K562 (cell line): ENCODE measurements around the gene ANKS1B. TPM values are rescaled to one million over a fixed set of nuclear protein-coding genes. Genes with fewer than 3 reads are reported as not detected.

Source experiments
- ATAC-seq: fragments of 200-7000 bp; cut with Tn5 transposase; 3 replicates; pipeline ENCODE4 v1.9.1; 2020; ENCODE audit warnings: moderate library complexity
- BruUV-seq: library from RNA; stranded (reverse); fragments of 400-500 nt; replicated peaks from 2 replicates; lab custom pipeline; 2021; lab: Mats Ljungman, UMichigan
- CTCF ChIA-PET: fragments of 300-600 bp; formaldehyde crosslinking; extraction: SDS; loops from one replicate; lab custom pipeline; 2021; ENCODE audit warnings: low intra/inter-chr PET ratio; lab: Yijun Ruan, JAX
- POLR2A ChIA-PET: fragments of 300-600, 350-650 bp; sonication (Branson Sonifier 250); formaldehyde crosslinking; extraction: SDS; loops from one replicate; lab custom pipeline; 2021; ENCODE audit warnings: antibody characterized with exemption, inconsistent platforms; lab: Yijun Ruan, JAX
- DNase-seq, 4 experiments: peaks; one replicate each; pipeline versions ENCODE4 v3.0.0 to v3.0.0-alpha.2; 2011 to 2018; ENCODE audit warnings: low spot score in 3 of 4, mixed read lengths in 3 of 4; ENCODE audit errors: extremely low read depth in 1 of 4
- FAIRE-seq: peaks from 2 replicates; lab custom pipeline; 2011; peaks lifted over from hg19 to GRCh38; lab: Jason Lieb, UNC
- H2AFZ ChIP-seq: 2 replicates; pipeline ENCODE4 v1.6.0; 2011; ENCODE audit warnings: low read depth, low read length, control low read depth, inconsistent platforms
- H3K27ac ChIP-seq: fragments of 200-600 bp; 3 replicates; pipeline ENCODE4 v1.8.0; 2011; ENCODE audit warnings: low read depth, mild to moderate bottlenecking, control low read depth, inconsistent platforms, low read length, moderate library complexity, mixed read lengths; ENCODE audit errors: extremely low read depth
- H3K27me3 ChIP-seq, 2 experiments: fragments of 300-600 bp in 1 of 2; 2 replicates in 1 of 2; 3 replicates in 1 of 2; pipeline versions ENCODE4 v1.6.0 to v1.8.0; 2011; ENCODE audit warnings: inconsistent platforms in 2 of 2, low read length in 2 of 2, mild to moderate bottlenecking in 1 of 2, mixed read lengths in 1 of 2, moderate library complexity in 1 of 2; ENCODE audit not compliant: control insufficient read depth in 2 of 2, insufficient read depth in 2 of 2
- H3K36me3 ChIP-seq: fragments of 300-600 bp; 3 replicates; pipeline ENCODE4 v1.8.0; 2011; ENCODE audit warnings: mild to moderate bottlenecking, low read length, inconsistent platforms; ENCODE audit not compliant: control insufficient read depth, insufficient read depth
- H3K4me1 ChIP-seq, 2 experiments: fragments of 200-600 bp in 1 of 2; replicated peaks in 1 of 2; 2 replicates in 1 of 2; 3 replicates in 1 of 2; pipeline versions ENCODE4 v1.5.1 to v1.8.0; 2011; ENCODE audit warnings: inconsistent platforms in 2 of 2, low read length in 2 of 2, mild to moderate bottlenecking in 1 of 2, mixed read lengths in 1 of 2, moderate library complexity in 1 of 2; ENCODE audit not compliant: control insufficient read depth in 2 of 2, insufficient read depth in 2 of 2
- H3K4me2 ChIP-seq: 2 replicates; pipeline ENCODE4 v1.6.1; 2011; ENCODE audit warnings: low read length, control low read depth, inconsistent platforms, mixed read lengths; ENCODE audit not compliant: insufficient read depth
- H3K4me3 ChIP-seq: fragments of 200-600 bp; sonication (generic), shearing (Covaris generic); 2 replicates; pipeline ENCODE4 v1.5.1; 2016; ENCODE audit warnings: control low read depth, inconsistent platforms
- H3K79me2 ChIP-seq: fragments of 200-600 bp; 3 replicates; pipeline ENCODE4 v1.8.0; 2011; ENCODE audit warnings: low read length, inconsistent platforms; ENCODE audit not compliant: control insufficient read depth, insufficient read depth
- H3K9ac ChIP-seq, 2 experiments: 2 replicates each; pipeline versions ENCODE4 v1.6.0 to v1.6.1; 2011; ENCODE audit warnings: low read depth in 2 of 2, low read length in 2 of 2, control low read depth in 1 of 2, inconsistent platforms in 1 of 2, mild to moderate bottlenecking in 1 of 2, mixed read lengths in 1 of 2; ENCODE audit not compliant: insufficient read depth in 1 of 2
- H3K9me1 ChIP-seq: one replicate; pipeline ENCODE4 v1.6.0; 2011; ENCODE audit warnings: inconsistent platforms, mild to moderate bottlenecking, low read length, moderate library complexity; ENCODE audit not compliant: control insufficient read depth, insufficient read depth
- H3K9me3 ChIP-seq: replicated peaks from 2 replicates; pipeline ENCODE4 v1.5.1; 2011; ENCODE audit warnings: low read depth, low read length, inconsistent platforms; ENCODE audit not compliant: control insufficient read depth, insufficient read depth
- H4K20me1 ChIP-seq: replicated peaks from 2 replicates; pipeline ENCODE4 v1.6.1; 2011; ENCODE audit warnings: low read length, inconsistent platforms, mixed read lengths; ENCODE audit not compliant: control insufficient read depth, insufficient read depth
- SMAD1 ChIP-seq: fragments of 150-350 bp; IDR thresholded peaks from 2 replicates; pipeline ENCODE4 v1.6.1; 2014; ENCODE audit warnings: low read length, low read depth; ENCODE audit not compliant: partially characterized antibody
- SREBF2 ChIP-seq: sonication (generic); formaldehyde crosslinking; IDR thresholded peaks from 2 replicates; pipeline ENCODE4 v1.4.0; 2020; ENCODE audit warnings: mild to moderate bottlenecking, missing genetic modification reagents
- SRSF9 ChIP-seq: fragments of 200-400 bp; formaldehyde crosslinking; IDR thresholded peaks from 2 replicates; pipeline ENCODE4 v1.6.1; 2017; ENCODE audit warnings: low read depth, low read length, borderline replicate concordance
- ZNF224 ChIP-seq: sonication (generic); formaldehyde crosslinking; IDR thresholded peaks from 2 replicates; pipeline ENCODE4 v1.8.0; 2022; ENCODE audit warnings: mild to moderate bottlenecking, missing genetic modification reagents
- WGBS: fragments of 100-300 bp; shearing (Covaris generic); methylation state at CpG from one replicate; pipeline ENCODE4 v1.1.6; 2016; ENCODE audit warnings: low coverage, mixed read lengths; ENCODE audit not compliant: insufficient coverage; ENCODE audit errors: missing lambda C conversion rate; 5-methylcytosine and 5-hydroxymethylcytosine counted together
- in situ Hi-C: fragments of 300-500 bp; cut with MboI; formaldehyde crosslinking; loops from 4 replicates; pipeline ENCODE4 v1.15.0; 2018; ENCODE audit warnings: inconsistent platforms, mixed read lengths
- intact Hi-C: fragments of 100-400 bp; cut with micrococcal nuclease; formaldehyde crosslinking; loops from 2 replicates; pipeline ENCODE4 v1.14.2; 2022
- polyA plus RNA-seq, 8 experiments: library from polyadenylated mRNA; depleted of rRNA in 4 of 8; stranded (reverse) in 5 of 8; unstranded in 3 of 8; fragments of >200 nt; fragmentation: Nextera tagmentation in 2 of 8; fragmentation: Illumina TruSeq in 1 of 8; extraction: Ambion mirVana in 2 of 8; extraction: Trizol in 1 of 8; gene quantifications; 2 replicates each; pipeline versions ENCODE4 v1.2.1 to v1.2.3, GENCODE V29; 2011 to 2014; ENCODE audit warnings: inconsistent platforms in 1 of 8, missing spikeins in 1 of 8
- total RNA-seq, 7 experiments: library from RNA; depleted of rRNA in 6 of 7; stranded (reverse); fragments of >200 nt in 6 of 7; fragmentation: Illumina TruSeq in 2 of 7; extraction: Trizol in 2 of 7; gene quantifications; 2 replicates each; pipeline versions ENCODE4 v1.2.1 to v1.2.3, GENCODE V29; 2011 to 2021; ENCODE audit warnings: low replicate concordance in 1 of 7
- TF ChIP-seq, protein P1 (sequence below): sonication (generic); formaldehyde crosslinking; IDR thresholded peaks from 2 replicates; pipeline ENCODE4 v1.8.0; 2022; ENCODE audit warnings: missing genetic modification reagents, mild to moderate bottlenecking, borderline replicate concordance
- TF ChIP-seq, protein P2 (sequence below): fragments of 150-350 bp; conservative IDR thresholded peaks from 2 replicates; pipeline ENCODE4 v1.6.1; 2014; ENCODE audit warnings: low read length
- TF ChIP-seq, protein P3 (sequence below): fragments of 200-800 bp; sonication (Bioruptor generic); IDR thresholded peaks from 2 replicates; pipeline ENCODE4 v1.6.1; 2016; ENCODE audit warnings: missing genetic modification characterization, missing compliant biosample characterization
- TF ChIP-seq, protein P4 (sequence below): fragments of 250-450 bp; sonication (Bioruptor Pico); IDR thresholded peaks from 2 replicates; pipeline ENCODE4 v1.9.0; 2021; ENCODE audit warnings: mild to moderate bottlenecking

Gene ANKS1B
- total and polyA plus RNA-seq, 9 of the 15 experiments (the other 6 are each of a cell fraction or from before 2014, with no cell fraction given), result 0.04 to 0.47 (median 0.28) TPM; not detected in 4

DNA sequence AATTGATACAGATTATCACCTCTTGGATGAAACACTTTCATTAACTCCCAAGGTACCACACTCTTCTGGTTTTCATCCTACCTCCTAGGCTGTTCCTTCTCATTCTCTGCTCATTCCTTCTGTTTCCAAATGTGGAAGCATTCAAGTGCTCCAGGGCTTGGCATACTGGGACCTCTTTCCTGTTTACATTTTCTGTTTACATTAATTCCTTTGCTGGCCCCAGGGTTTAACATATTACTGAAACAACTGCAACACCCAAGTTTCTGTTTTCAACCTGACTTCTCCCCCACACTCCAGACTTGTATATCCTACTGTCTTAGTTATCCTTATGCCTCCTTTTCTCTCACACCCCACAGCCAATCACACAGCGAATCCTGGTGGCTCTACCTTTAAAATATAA is 723.5 kb downstream of the ANKS1B start:
- intact Hi-C loops (no loop called here), in situ Hi-C loops (no loop called here)
- no peak for ATAC-seq
- BruUV-seq, result no TSS peak
- H4K20me1 ChIP-seq, result no peaks in the 10 kb centered on the region
- no peaks in the 10 kb centered on the region for H3K79me2 ChIP-seq
- H2AFZ ChIP-seq, result no peak overlapping the region
- 0 out of 2 replicates have a peak, but pooled peaks cover 2% of the 10 kb centered on the region for H3K9me3 ChIP-seq
- H3K9me1 ChIP-seq, result no peaks in the 10 kb centered on the region
- DNase-seq, result no peak
- H3K27ac ChIP-seq, result no peak overlapping the region
- ChIA-PET POLR2A (no interaction called here), CTCF (no interaction called here)
- no peak overlapping the region for H3K9ac ChIP-seq
- H3K27me3 ChIP-seq, result no peaks in the 10 kb centered on the region
- H3K36me3 ChIP-seq, result no peaks in the 10 kb centered on the region
- no peak overlapping the region for H3K4me3 ChIP-seq
- H3K4me1 ChIP-seq, result no peaks in the 10 kb centered on the region
- WGBS, result 0% methylated on average over 1 of the region's 1 CpG
- no peak overlapping the region for H3K4me2 ChIP-seq
- no peak for FAIRE-seq
- TF ChIP-seq, protein P1, sequence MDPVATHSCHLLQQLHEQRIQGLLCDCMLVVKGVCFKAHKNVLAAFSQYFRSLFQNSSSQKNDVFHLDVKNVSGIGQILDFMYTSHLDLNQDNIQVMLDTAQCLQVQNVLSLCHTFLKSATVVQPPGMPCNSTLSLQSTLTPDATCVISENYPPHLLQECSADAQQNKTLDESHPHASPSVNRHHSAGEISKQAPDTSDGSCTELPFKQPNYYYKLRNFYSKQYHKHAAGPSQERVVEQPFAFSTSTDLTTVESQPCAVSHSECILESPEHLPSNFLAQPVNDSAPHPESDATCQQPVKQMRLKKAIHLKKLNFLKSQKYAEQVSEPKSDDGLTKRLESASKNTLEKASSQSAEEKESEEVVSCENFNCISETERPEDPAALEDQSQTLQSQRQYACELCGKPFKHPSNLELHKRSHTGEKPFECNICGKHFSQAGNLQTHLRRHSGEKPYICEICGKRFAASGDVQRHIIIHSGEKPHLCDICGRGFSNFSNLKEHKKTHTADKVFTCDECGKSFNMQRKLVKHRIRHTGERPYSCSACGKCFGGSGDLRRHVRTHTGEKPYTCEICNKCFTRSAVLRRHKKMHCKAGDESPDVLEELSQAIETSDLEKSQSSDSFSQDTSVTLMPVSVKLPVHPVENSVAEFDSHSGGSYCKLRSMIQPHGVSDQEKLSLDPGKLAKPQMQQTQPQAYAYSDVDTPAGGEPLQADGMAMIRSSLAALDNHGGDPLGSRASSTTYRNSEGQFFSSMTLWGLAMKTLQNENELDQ (CRISPR knock-in tag), result no peak
- TF ChIP-seq SREBF2 (CRISPR knock-in tag) (no peak), ZNF224 (CRISPR knock-in tag) (no peak), SMAD1 (no peak), SRSF9 (no peak)
- TF ChIP-seq, protein P2, sequence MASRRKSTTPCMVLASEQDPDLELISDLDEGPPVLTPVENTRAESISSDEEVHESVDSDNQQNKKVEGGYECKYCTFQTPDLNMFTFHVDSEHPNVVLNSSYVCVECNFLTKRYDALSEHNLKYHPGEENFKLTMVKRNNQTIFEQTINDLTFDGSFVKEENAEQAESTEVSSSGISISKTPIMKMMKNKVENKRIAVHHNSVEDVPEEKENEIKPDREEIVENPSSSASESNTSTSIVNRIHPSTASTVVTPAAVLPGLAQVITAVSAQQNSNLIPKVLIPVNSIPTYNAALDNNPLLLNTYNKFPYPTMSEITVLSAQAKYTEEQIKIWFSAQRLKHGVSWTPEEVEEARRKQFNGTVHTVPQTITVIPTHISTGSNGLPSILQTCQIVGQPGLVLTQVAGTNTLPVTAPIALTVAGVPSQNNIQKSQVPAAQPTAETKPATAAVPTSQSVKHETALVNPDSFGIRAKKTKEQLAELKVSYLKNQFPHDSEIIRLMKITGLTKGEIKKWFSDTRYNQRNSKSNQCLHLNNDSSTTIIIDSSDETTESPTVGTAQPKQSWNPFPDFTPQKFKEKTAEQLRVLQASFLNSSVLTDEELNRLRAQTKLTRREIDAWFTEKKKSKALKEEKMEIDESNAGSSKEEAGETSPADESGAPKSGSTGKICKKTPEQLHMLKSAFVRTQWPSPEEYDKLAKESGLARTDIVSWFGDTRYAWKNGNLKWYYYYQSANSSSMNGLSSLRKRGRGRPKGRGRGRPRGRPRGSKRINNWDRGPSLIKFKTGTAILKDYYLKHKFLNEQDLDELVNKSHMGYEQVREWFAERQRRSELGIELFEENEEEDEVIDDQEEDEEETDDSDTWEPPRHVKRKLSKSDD, result no peak
- TF ChIP-seq, protein P3, sequence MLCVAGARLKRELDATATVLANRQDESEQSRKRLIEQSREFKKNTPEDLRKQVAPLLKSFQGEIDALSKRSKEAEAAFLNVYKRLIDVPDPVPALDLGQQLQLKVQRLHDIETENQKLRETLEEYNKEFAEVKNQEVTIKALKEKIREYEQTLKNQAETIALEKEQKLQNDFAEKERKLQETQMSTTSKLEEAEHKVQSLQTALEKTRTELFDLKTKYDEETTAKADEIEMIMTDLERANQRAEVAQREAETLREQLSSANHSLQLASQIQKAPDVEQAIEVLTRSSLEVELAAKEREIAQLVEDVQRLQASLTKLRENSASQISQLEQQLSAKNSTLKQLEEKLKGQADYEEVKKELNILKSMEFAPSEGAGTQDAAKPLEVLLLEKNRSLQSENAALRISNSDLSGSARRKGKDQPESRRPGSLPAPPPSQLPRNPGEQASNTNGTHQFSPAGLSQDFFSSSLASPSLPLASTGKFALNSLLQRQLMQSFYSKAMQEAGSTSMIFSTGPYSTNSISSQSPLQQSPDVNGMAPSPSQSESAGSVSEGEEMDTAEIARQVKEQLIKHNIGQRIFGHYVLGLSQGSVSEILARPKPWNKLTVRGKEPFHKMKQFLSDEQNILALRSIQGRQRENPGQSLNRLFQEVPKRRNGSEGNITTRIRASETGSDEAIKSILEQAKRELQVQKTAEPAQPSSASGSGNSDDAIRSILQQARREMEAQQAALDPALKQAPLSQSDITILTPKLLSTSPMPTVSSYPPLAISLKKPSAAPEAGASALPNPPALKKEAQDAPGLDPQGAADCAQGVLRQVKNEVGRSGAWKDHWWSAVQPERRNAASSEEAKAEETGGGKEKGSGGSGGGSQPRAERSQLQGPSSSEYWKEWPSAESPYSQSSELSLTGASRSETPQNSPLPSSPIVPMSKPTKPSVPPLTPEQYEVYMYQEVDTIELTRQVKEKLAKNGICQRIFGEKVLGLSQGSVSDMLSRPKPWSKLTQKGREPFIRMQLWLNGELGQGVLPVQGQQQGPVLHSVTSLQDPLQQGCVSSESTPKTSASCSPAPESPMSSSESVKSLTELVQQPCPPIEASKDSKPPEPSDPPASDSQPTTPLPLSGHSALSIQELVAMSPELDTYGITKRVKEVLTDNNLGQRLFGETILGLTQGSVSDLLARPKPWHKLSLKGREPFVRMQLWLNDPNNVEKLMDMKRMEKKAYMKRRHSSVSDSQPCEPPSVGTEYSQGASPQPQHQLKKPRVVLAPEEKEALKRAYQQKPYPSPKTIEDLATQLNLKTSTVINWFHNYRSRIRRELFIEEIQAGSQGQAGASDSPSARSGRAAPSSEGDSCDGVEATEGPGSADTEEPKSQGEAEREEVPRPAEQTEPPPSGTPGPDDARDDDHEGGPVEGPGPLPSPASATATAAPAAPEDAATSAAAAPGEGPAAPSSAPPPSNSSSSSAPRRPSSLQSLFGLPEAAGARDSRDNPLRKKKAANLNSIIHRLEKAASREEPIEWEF (CRISPR knock-in tag), result no peak
- TF ChIP-seq, protein P4, sequence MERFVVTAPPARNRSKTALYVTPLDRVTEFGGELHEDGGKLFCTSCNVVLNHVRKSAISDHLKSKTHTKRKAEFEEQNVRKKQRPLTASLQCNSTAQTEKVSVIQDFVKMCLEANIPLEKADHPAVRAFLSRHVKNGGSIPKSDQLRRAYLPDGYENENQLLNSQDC (CRISPR knock-in tag), result no peak
